AG04449 (cell line): ENCODE results near the gene BIN1.

ENCODE experiments used
- CTCF ChIA-PET: fragments of 350-600 bp; formaldehyde crosslinking; extraction: SDS; loops from one replicate; lab custom pipeline; 2021; ENCODE audit warnings: antibody characterized with exemption; lab: Yijun Ruan, JAX
- POLR2A ChIA-PET: fragments of 400-600, 350-600 bp; formaldehyde crosslinking; extraction: SDS; loops from one replicate; lab custom pipeline; 2020; ENCODE audit warnings: antibody characterized with exemption, inconsistent platforms; lab: Yijun Ruan, JAX
- DNase-seq: peaks from one replicate; pipeline ENCODE4 v3.0.0-alpha.2; 2010; ENCODE audit warnings: low read depth, low spot score
- H3K4me3 ChIP-seq: 2 replicates; pipeline ENCODE4 v1.5.1; 2011; ENCODE audit warnings: low read depth, mild to moderate bottlenecking, control low read depth, low read length
- TF ChIP-seq, protein P1 (sequence below): IDR thresholded peaks from one replicate; pipeline ENCODE4 v1.5.1; 2011; ENCODE audit warnings: mild to moderate bottlenecking, moderate library complexity, low read length, control low read depth, inconsistent platforms; ENCODE audit not compliant: insufficient read depth; ENCODE audit errors: missing control alignments

BIN1 gene

GRCh38 chr2:127054996-127055785, 51.8 kb downstream of the BIN1 start:
- TF ChIP-seq, protein P1, sequence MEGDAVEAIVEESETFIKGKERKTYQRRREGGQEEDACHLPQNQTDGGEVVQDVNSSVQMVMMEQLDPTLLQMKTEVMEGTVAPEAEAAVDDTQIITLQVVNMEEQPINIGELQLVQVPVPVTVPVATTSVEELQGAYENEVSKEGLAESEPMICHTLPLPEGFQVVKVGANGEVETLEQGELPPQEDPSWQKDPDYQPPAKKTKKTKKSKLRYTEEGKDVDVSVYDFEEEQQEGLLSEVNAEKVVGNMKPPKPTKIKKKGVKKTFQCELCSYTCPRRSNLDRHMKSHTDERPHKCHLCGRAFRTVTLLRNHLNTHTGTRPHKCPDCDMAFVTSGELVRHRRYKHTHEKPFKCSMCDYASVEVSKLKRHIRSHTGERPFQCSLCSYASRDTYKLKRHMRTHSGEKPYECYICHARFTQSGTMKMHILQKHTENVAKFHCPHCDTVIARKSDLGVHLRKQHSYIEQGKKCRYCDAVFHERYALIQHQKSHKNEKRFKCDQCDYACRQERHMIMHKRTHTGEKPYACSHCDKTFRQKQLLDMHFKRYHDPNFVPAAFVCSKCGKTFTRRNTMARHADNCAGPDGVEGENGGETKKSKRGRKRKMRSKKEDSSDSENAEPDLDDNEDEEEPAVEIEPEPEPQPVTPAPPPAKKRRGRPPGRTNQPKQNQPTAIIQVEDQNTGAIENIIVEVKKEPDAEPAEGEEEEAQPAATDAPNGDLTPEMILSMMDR, result no peak
- no peak for DNase-seq
- H3K4me3 ChIP-seq, result no peak overlapping the region
- ChIA-PET POLR2A (no interaction called here), CTCF (interaction anchor here (3.3 kb wide), 1 partner anchor 10 kb away, joined by 9 read pairs; no protein-coding TSS in a partner anchor)

- POLR2A ChIA-PET, result no interaction called here
- CTCF ChIA-PET, result interaction anchor here (3.3 kb wide), 1 partner anchor 9 kb away, joined by 9 read pairs; no protein-coding TSS in a partner anchor
- H3K4me3 ChIP-seq, result no peak overlapping the region
- TF ChIP-seq, protein P1, result no peak
- no peak for DNase-seq
Observed at GRCh38 chr2:127054604-127054930, 52.4 kb downstream of the BIN1 start.

GRCh38 chr2:127053731-127054603, 53.0 kb downstream of the BIN1 start:
- CTCF ChIA-PET, result interaction anchor here (0.8 to 3.3 kb wide), 3 partner anchors 9 to 19 kb away, joined by 3 to 9 read pairs (median 3); no protein-coding TSS in a partner anchor
- H3K4me3 ChIP-seq, result no peak overlapping the region
- TF ChIP-seq, protein P1, result no peak
- POLR2A ChIA-PET, result no interaction called here
- DNase-seq, result no peak

DNA sequence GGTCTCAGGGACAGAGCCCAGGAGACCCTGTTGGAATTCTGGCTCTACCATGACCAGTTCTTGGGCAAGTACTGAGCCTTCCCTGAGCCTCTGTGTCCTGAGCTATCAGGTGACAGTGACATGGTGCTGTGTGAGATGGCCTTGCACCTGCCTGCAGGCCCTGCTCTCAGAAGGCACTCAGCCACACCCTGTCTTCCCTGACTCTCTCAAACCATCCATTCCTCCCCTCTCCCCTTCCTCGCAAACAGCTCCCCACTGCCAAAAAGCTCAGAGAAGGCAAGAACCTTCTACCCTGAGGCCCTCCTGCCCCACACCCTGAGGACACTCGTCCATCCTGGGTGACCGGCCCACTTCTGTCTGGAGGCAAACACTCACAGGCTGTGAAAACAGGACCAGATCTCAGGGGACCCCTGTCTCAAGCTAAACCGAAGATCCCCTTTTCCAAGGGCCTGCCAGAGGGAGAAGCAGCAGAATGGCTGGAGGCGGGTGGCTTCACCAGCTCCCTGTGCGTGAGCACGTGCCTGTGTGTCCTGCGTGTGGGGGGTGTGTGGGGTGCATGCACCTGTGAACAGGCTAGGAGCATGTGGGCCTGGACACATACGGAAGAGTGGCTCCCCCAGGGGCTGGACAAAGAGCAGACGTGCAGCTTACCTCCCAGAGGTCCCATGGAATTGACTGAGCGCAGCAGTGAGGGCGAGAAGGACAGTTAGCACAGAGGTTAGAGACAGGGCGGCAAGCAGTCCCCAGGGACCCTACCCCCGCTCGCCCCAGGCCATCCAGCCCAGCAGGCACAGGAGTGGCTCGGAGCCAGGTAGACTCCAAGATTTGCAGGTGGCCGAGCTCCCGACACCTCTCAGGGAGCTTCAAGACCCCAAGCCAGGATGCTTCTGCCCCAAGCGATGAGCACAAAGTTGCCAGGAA, 53.9 kb downstream of the BIN1 start:
- no peak for DNase-seq
- POLR2A ChIA-PET, result no interaction called here
- TF ChIP-seq, protein P1, result no peak
- no peak overlapping the region for H3K4me3 ChIP-seq
- CTCF ChIA-PET, result interaction anchor here (0.8 to 4.3 kb wide), 5 partner anchors 10 to 20 kb away, joined by 3 to 57 read pairs (median 4); no protein-coding TSS in a partner anchor

GRCh38 chr2:127052057-127052770, 54.7 kb downstream of the BIN1 start:
- POLR2A ChIA-PET, result no interaction called here
- CTCF ChIA-PET, result interaction anchor here (1.3 to 4.3 kb wide), 4 partner anchors 10 to 20 kb away, joined by 3 to 57 read pairs (median 5); no protein-coding TSS in a partner anchor
- no peak for DNase-seq
- no peak overlapping the region for H3K4me3 ChIP-seq
- TF ChIP-seq, protein P1, result no peak
